Parathyroid adenoma (tissue), 2 donors: ENCODE measurements around the gene ANTXR1.

Experiments used
- H2AFZ ChIP-seq: fragments of 300-600 bp; sonication (generic); one replicate; pipeline ENCODE4 v1.7.0; 2017; ENCODE audit warnings: antibody characterized with exemption, mild to moderate bottlenecking
- H3K27ac ChIP-seq: fragments of 300-600 bp; sonication (generic); one replicate; pipeline ENCODE4 v1.7.0; 2017
- H3K27me3 ChIP-seq: fragments of 300-600 bp; sonication (generic); one replicate; pipeline ENCODE4 v1.7.0; 2017; ENCODE audit warnings: low read length; ENCODE audit not compliant: control insufficient read depth, insufficient read depth
- H3K36me3 ChIP-seq: fragments of 300-600 bp; sonication (generic); one replicate; pipeline ENCODE4 v1.7.0; 2017; ENCODE audit warnings: low read length; ENCODE audit not compliant: control insufficient read depth, insufficient read depth
- H3K4me1 ChIP-seq: fragments of 300-600 bp; sonication (generic); one replicate; pipeline ENCODE4 v1.7.0; 2017; ENCODE audit warnings: control low read depth
- H3K4me2 ChIP-seq: fragments of 300-600 bp; sonication (generic); one replicate; pipeline ENCODE4 v1.7.0; 2017; ENCODE audit warnings: low read length
- H3K4me3 ChIP-seq: fragments of 300-600 bp; sonication (generic); one replicate; pipeline ENCODE4 v1.7.0; 2017; ENCODE audit warnings: low read depth, low read length
- H3K79me2 ChIP-seq: fragments of 300-600 bp; sonication (generic); one replicate; pipeline ENCODE4 v1.7.0; 2017; ENCODE audit warnings: control low read depth
- H3K9ac ChIP-seq: fragments of 300-600 bp; sonication (generic); one replicate; pipeline ENCODE4 v1.7.0; 2017; ENCODE audit warnings: mild to moderate bottlenecking
- H3K9me3 ChIP-seq: fragments of 300-600 bp; sonication (generic); one replicate; pipeline ENCODE4 v1.7.0; 2017; ENCODE audit warnings: low read length; ENCODE audit not compliant: control insufficient read depth
- TF ChIP-seq, protein P1 (sequence below): fragments of 300-600 bp; sonication (generic); IDR thresholded peaks from one replicate; pipeline ENCODE4 v1.7.0; 2017; ENCODE audit warnings: antibody characterized with exemption, mild to moderate bottlenecking
- donor health status: primary hyperparathyroidism.

Gene ANTXR1

DNA sequence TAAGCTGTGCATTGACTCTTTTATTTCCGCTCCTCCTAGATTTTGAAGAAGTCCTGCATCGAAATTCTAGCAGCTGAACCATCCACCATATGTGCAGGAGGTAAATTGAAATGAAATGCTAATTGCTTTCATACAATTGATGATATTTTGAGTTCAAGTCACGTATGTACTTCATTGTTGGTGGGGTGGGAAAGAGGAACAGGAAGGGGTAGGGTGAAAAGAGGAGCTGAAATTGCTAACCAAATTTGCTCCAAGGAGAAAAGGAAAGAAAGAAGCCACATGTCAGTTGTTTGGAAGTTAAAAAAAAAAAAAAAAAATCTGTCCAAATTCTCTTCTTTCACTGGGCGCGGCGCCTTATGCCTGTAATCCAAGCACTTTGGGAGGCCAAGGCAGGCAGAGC lies 77.8 kb downstream of the ANTXR1 start:
- Histone ChIP-seq H3K9me3 (no peaks in the 10 kb centered on the region), H3K79me2 (no peaks in the 10 kb centered on the region), H3K36me3 (no peaks in the 10 kb centered on the region), H2AFZ (no peak overlapping the region), H3K4me1 (peaks cover 16% of the 10 kb centered on the region), H3K4me2 (no peak overlapping the region), H3K4me3 (no peak overlapping the region), H3K9ac (no peak overlapping the region), H3K27me3 (no peaks in the 10 kb centered on the region), H3K27ac (no peak overlapping the region)
- TF ChIP-seq, protein P1, sequence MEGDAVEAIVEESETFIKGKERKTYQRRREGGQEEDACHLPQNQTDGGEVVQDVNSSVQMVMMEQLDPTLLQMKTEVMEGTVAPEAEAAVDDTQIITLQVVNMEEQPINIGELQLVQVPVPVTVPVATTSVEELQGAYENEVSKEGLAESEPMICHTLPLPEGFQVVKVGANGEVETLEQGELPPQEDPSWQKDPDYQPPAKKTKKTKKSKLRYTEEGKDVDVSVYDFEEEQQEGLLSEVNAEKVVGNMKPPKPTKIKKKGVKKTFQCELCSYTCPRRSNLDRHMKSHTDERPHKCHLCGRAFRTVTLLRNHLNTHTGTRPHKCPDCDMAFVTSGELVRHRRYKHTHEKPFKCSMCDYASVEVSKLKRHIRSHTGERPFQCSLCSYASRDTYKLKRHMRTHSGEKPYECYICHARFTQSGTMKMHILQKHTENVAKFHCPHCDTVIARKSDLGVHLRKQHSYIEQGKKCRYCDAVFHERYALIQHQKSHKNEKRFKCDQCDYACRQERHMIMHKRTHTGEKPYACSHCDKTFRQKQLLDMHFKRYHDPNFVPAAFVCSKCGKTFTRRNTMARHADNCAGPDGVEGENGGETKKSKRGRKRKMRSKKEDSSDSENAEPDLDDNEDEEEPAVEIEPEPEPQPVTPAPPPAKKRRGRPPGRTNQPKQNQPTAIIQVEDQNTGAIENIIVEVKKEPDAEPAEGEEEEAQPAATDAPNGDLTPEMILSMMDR = no peak

DNA sequence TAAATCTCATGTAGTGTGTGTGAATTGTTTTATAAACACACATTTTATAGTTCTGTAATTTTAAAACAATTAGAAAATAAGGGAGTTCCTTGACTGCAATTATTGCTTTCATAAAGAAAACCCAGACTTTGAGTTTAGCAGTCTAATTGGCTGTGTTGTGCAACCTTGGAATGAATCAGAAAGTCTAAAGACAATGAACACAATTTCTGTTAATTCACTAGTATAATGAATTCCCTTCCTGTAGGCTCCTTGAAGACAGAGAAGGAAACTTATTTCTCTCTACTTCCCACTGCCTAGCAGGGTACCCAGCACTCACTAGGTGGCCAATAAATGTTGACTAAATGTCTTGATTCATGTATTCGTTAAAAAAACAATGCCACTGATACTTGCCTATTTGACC lies 79.9 kb downstream of the ANTXR1 start:
- Histone ChIP-seq H3K79me2 (no peaks in the 10 kb centered on the region), H3K4me1 (peaks cover 4% of the 10 kb centered on the region), H2AFZ (no peak overlapping the region), H3K4me2 (no peak overlapping the region), H3K27ac (no peak overlapping the region), H3K36me3 (no peaks in the 10 kb centered on the region), H3K9me3 (no peaks in the 10 kb centered on the region), H3K4me3 (no peak overlapping the region), H3K9ac (no peak overlapping the region), H3K27me3 (no peaks in the 10 kb centered on the region)
- TF ChIP-seq, protein P1 = no peak

DNA sequence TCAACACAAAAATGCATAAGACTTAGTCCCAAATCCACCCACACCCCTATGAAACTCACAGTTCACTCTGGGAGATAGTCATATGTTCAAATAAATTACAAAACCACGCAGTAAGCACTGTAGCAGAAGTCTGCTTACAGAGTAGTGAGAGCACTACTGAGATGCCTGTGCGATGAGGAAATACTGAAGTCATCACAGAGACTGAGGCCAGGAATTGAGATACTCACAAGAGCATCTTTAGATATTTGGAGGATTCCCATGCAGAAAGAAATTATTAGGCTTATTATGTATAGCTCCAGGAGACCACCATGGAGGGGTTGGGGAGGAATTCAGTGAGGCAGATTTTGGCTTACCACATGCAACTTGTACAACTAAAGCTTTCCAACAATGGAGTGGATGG lies 82.3 kb downstream of the ANTXR1 start:
- TF ChIP-seq, protein P1 = no peak
- H3K4me3 ChIP-seq = no peak overlapping the region
- no peaks in the 10 kb centered on the region for H3K9me3 ChIP-seq
- no peak overlapping the region for H3K9ac ChIP-seq
- no peak overlapping the region for H3K4me2 ChIP-seq
- H3K27ac ChIP-seq = no peak overlapping the region
- H3K27me3 ChIP-seq = no peaks in the 10 kb centered on the region
- H3K79me2 ChIP-seq = no peaks in the 10 kb centered on the region
- no peak overlapping the region for H2AFZ ChIP-seq
- H3K36me3 ChIP-seq = no peaks in the 10 kb centered on the region
- peaks cover 11% of the 10 kb centered on the region for H3K4me1 ChIP-seq

DNA sequence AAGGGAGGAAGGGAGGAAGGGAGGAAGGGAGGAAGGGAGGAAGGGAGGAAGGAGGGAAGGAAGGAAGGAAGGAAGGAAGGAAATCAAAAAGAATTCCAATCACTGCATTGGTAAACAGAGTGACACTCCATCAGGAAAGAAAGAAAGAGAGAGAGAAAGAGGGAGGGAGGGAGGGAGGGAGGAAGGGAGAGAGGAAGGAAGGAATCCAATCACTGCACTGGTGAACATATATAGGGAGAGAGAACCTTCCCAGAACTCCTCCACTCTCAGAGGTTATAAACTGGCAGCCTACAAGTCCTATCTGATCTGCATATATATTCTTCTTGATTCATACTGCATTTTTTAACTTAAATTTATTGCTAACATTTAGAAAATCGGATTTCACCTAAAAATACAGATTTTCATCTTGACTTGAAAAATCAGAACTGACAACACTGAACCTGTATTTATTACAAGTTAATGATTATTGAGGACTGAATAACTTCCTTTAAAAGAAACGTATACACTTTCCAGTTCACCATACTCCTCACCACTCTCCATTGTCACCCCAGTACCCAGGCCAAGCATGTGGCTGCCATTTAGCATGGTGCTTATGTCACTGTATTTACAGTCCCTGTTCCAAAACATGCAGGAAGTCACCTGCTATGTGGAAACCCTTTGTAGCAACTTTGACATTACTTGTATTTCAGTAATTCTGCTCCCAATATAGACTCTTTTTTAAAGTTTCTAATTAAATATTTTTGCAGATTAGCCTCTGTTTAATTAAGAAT lies 83.5 kb downstream of the ANTXR1 start:
- H3K9ac ChIP-seq = no peak overlapping the region
- no peaks in the 10 kb centered on the region for H3K27me3 ChIP-seq
- no peak overlapping the region for H3K27ac ChIP-seq
- no peaks in the 10 kb centered on the region for H3K36me3 ChIP-seq
- no peak overlapping the region for H3K4me3 ChIP-seq
- peaks cover 18% of the 10 kb centered on the region for H3K4me1 ChIP-seq
- H3K9me3 ChIP-seq = no peaks in the 10 kb centered on the region
- no peak overlapping the region for H2AFZ ChIP-seq
- no peaks in the 10 kb centered on the region for H3K79me2 ChIP-seq
- no peak overlapping the region for H3K4me2 ChIP-seq
- TF ChIP-seq, protein P1 = no peak

DNA sequence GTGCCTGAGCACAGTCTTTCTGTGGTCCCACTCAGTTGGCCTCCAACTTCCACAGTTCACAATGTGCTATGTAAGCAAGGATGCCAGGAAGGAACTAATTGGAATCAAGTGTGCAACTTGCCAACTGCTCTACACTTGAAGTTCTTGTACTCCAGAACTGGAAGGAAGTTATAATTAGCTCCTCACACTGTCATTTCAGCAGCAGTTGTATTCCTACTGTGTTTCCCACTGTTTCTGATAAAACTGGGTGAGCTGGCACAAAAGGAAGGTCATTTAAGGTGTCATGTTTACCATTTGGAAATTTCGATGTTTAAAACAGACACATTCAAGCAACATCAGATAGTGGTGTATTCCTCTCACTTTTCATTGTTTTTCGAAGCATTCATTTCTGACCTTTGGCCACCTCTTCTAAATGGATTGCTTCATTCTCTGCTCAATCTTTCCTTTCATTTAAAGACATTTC lies 84.2 kb downstream of the ANTXR1 start:
- no peaks in the 10 kb centered on the region for H3K27me3 ChIP-seq
- H3K79me2 ChIP-seq = no peaks in the 10 kb centered on the region
- no peak overlapping the region for H3K9ac ChIP-seq
- no peak overlapping the region for H2AFZ ChIP-seq
- no peak overlapping the region for H3K4me2 ChIP-seq
- no peaks in the 10 kb centered on the region for H3K36me3 ChIP-seq
- no peak overlapping the region for H3K27ac ChIP-seq
- H3K9me3 ChIP-seq = no peaks in the 10 kb centered on the region
- TF ChIP-seq, protein P1 = no peak
- H3K4me3 ChIP-seq = no peak overlapping the region
- H3K4me1 ChIP-seq = peaks cover 18% of the 10 kb centered on the region
